Stomach (tissue), 4 donors: ENCODE results near the gene KANSL1.

Source experiments
- POLR2AphosphoS5 ChIP-seq, 3 donors: sonication (generic); formaldehyde crosslinking; IDR thresholded peaks; one replicate each; pipeline ENCODE4 v1.6.1; 2016; ENCODE audit warnings: antibody characterized with exemption in 3 of 3
- TF ChIP-seq, protein P1 (sequence below), 7 experiments: fragments of 450-650 bp in 4 of 7; fragments of 200-600 bp in 3 of 7; sonication (generic) in 3 of 7; IDR thresholded peaks; one replicate each; pipeline ENCODE4 v1.5.1; 2016 to 2019; ENCODE audit warnings: antibody characterized with exemption in 7 of 7, control low read depth in 2 of 7, mild to moderate bottlenecking in 1 of 7

DNA sequence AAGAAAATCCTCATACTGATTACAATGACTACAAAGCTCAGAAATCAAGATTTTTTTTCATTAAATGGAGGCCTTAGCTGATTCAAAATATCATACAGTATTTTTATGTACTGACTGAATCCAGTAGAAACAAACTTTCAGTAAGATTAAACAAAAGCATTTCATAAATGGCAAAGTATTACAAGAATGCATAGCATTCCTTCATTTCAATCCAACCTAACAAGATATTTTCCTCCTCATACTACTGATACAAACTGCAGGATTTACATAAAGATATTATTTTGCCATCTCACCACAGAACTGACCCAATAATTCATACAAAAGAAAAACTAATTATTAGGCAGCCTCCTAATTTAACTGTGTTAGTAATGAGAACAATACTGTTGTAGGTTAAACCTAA is 6.2 kb upstream of the KANSL1 start:
- TF ChIP-seq, protein P1, sequence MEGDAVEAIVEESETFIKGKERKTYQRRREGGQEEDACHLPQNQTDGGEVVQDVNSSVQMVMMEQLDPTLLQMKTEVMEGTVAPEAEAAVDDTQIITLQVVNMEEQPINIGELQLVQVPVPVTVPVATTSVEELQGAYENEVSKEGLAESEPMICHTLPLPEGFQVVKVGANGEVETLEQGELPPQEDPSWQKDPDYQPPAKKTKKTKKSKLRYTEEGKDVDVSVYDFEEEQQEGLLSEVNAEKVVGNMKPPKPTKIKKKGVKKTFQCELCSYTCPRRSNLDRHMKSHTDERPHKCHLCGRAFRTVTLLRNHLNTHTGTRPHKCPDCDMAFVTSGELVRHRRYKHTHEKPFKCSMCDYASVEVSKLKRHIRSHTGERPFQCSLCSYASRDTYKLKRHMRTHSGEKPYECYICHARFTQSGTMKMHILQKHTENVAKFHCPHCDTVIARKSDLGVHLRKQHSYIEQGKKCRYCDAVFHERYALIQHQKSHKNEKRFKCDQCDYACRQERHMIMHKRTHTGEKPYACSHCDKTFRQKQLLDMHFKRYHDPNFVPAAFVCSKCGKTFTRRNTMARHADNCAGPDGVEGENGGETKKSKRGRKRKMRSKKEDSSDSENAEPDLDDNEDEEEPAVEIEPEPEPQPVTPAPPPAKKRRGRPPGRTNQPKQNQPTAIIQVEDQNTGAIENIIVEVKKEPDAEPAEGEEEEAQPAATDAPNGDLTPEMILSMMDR (IDR thresholded peaks at IDR 0.05) = no peak
- TF ChIP-seq POLR2AphosphoS5 (IDR thresholded peaks at IDR 0.05) = no peak
